Subcutaneous adipose tissue (tissue), 4 donors: ENCODE results near the gene PTH1R. TPM values are rescaled to one million over a fixed set of nuclear protein-coding genes. Genes with fewer than 3 reads are reported as not detected.

ENCODE experiments used
- total RNA-seq, 4 donors: library from RNA; depleted of rRNA; stranded (reverse); fragments of >200 nt; gene quantifications; one replicate each; pipeline ENCODE4 v1.1.0, GENCODE V29; 2016
- TF ChIP-seq, protein P1 (sequence below): fragments of 450-650 bp; IDR thresholded peaks from one replicate; pipeline ENCODE4 v1.5.1; 2016; ENCODE audit warnings: low read depth, mild to moderate bottlenecking, control low read depth, antibody characterized with exemption, moderate library complexity

PTH1R gene
- total RNA-seq, 4 donors from 2014 or later = 14.8 to 67.8 (median 16.2) TPM

- TF ChIP-seq, protein P1, sequence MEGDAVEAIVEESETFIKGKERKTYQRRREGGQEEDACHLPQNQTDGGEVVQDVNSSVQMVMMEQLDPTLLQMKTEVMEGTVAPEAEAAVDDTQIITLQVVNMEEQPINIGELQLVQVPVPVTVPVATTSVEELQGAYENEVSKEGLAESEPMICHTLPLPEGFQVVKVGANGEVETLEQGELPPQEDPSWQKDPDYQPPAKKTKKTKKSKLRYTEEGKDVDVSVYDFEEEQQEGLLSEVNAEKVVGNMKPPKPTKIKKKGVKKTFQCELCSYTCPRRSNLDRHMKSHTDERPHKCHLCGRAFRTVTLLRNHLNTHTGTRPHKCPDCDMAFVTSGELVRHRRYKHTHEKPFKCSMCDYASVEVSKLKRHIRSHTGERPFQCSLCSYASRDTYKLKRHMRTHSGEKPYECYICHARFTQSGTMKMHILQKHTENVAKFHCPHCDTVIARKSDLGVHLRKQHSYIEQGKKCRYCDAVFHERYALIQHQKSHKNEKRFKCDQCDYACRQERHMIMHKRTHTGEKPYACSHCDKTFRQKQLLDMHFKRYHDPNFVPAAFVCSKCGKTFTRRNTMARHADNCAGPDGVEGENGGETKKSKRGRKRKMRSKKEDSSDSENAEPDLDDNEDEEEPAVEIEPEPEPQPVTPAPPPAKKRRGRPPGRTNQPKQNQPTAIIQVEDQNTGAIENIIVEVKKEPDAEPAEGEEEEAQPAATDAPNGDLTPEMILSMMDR = no peak
Measured at GRCh38 chr3:46921871-46922271, 44.4 kb downstream of the PTH1R start.

GRCh38 chr3:46922426-46922825 is 44.9 kb downstream of the PTH1R start:
- TF ChIP-seq, protein P1 = no peak

DNA sequence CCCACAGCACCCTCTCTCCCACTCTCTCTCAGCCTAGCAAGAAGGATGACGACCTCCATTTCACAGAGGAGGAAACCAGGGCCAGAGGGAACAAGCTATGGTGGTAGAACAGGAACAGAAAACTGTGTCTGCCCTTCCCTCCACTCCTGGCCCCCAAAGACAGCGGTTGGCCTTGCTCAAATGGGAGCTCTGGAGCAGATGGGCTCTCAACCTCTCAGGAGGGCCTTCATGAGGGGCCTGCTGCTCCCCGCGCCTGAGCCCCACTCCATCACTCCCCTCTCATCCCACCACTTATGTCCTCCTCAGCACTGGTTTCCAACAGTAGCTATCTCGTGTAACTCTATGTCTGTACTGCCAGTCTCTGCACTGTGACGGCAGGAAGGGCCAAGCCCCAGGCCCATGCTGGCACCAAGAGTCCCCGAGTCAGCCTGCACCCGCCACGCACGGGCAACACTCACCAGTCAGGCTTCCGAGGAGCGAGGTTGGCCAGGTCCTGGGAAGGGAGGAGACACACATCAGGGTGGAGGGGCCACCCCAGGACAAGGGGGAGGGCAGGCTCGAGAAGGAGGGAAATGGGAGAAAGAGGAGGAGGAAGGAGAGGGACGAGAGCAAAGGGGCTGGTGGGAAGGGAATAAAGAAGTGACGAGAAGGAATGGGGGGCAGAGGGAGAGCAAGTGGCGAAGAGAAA is 45.5 kb downstream of the PTH1R start:
- TF ChIP-seq, protein P1 = no peak

- TF ChIP-seq, protein P1 = no peak
Measured at GRCh38 chr3:46923559-46924350, 46.2 kb downstream of the PTH1R start.

DNA sequence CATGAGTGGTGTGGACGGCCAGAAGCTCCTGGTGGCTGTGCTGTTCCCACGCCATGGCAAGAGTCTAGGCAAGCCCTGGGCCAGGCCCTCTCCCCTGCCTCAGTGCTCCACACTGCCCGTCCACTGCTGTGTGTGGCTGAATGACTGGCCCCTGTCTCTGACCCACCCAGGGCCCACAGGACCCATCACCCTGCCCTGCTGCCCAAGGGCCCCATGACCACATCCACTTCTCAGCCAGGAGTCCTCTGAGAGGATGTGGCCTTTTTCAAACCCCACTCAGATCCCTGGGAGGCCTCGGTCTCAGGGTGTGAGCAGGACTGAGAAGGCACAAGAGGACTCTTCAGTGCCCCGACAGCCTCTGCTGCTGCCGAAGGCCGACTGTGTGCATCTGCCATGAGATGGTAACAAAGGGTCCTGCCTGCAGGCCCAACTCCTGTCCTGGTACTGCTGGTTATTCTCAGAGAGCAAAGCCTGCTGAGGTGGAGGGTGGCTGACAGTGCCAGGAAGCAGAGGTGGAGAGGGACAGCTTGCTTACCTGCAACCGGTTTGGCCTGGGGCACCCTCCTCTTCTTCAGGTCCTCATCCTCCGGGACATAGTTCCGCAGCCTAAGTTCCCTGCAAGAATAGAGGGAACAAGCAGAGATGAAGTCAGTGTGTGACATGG is 47.5 kb downstream of the PTH1R start:
- TF ChIP-seq, protein P1 = no peak

GRCh38 chr3:46925585-46925934 is 48.0 kb downstream of the PTH1R start:
- TF ChIP-seq, protein P1 = no peak

- TF ChIP-seq, protein P1 = no peak
Measured at GRCh38 chr3:46926039-46926438, 48.5 kb downstream of the PTH1R start.
